Omental fat pad (tissue), 4 donors: Measurements from ENCODE around the gene CD33. TPM values are rescaled to one million over a fixed set of nuclear protein-coding genes. Genes with fewer than 3 reads are reported as not detected.
"Not testable (repeated sequence)": the region's sequence is repeated elsewhere in the genome, so short reads cannot be mapped to it uniquely, and the experiment has no call there.

ENCODE experiments used
- ATAC-seq: fragments of 150-250 bp; one replicate; pipeline ENCODE4 v1.9.1; 2016; ENCODE audit warnings: mild to moderate bottlenecking, moderate library complexity; ENCODE audit not compliant: low FRiP score
- DNase-seq: peaks from one replicate; pipeline ENCODE4 v3.0.0-alpha.2; 2019; ENCODE audit warnings: low spot score
- total RNA-seq, 4 donors: library from RNA; depleted of rRNA; stranded (reverse); fragments of >200 nt; gene quantifications; one replicate each; pipeline ENCODE4 v1.1.0, GENCODE V29; 2016
- TF ChIP-seq, protein P1 (sequence below), 3 donors: fragments of 450-650 bp; IDR thresholded peaks; one replicate each; pipeline ENCODE4 v1.5.1; 2016 to 2017; ENCODE audit warnings: antibody characterized with exemption in 3 of 3, mild to moderate bottlenecking in 3 of 3, moderate library complexity in 2 of 3

CD33 gene
- total RNA-seq, result 10 to 100 TPM in 3 of 4 donors, 1 to 10 TPM in 1; 7.1 to 22.3 (median 18.0) TPM

GRCh38 chr19:51224898-51225393 lies at the start of gene CD33:
TSS of gene CD33 (plus strand) at chr19:51225080. CDS start at chr19:51225119, 39 bp downstream.
- DNase-seq, ATAC-seq: not testable (repeated sequence)

DNA sequence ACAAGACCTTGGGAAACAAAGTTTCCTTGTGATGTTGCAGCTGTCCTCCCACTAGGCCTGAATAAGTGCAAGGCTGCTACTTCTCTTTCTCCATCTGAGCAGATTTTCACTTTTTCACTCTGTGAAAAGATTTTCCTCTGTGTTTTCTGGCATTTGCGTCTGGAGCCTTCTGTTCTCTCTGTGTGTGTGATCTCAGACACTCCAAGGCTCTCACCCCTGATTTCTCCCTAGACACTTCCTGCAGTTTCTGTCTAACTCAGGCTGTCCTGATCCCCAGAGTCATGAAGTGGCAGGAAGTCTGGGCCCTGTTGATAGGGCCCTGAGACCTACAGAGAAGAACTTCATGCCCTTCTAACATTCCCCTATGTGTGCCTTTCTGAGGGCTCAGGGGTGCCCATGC lies 45.6 kb upstream of the CD33 start:
- no peak for DNase-seq
- TF ChIP-seq, protein P1, sequence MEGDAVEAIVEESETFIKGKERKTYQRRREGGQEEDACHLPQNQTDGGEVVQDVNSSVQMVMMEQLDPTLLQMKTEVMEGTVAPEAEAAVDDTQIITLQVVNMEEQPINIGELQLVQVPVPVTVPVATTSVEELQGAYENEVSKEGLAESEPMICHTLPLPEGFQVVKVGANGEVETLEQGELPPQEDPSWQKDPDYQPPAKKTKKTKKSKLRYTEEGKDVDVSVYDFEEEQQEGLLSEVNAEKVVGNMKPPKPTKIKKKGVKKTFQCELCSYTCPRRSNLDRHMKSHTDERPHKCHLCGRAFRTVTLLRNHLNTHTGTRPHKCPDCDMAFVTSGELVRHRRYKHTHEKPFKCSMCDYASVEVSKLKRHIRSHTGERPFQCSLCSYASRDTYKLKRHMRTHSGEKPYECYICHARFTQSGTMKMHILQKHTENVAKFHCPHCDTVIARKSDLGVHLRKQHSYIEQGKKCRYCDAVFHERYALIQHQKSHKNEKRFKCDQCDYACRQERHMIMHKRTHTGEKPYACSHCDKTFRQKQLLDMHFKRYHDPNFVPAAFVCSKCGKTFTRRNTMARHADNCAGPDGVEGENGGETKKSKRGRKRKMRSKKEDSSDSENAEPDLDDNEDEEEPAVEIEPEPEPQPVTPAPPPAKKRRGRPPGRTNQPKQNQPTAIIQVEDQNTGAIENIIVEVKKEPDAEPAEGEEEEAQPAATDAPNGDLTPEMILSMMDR (IDR thresholded peaks at IDR 0.05), result no peak

GRCh38 chr19:51181377-51181912 lies 43.4 kb upstream of the CD33 start:
- no peak for ATAC-seq
- no peak for DNase-seq
- TF ChIP-seq, protein P1 (IDR thresholded peaks at IDR 0.05), result no peak

More for the DNA sequence above, 45.6 kb upstream of the CD33 start:
- no peak for ATAC-seq

DNA sequence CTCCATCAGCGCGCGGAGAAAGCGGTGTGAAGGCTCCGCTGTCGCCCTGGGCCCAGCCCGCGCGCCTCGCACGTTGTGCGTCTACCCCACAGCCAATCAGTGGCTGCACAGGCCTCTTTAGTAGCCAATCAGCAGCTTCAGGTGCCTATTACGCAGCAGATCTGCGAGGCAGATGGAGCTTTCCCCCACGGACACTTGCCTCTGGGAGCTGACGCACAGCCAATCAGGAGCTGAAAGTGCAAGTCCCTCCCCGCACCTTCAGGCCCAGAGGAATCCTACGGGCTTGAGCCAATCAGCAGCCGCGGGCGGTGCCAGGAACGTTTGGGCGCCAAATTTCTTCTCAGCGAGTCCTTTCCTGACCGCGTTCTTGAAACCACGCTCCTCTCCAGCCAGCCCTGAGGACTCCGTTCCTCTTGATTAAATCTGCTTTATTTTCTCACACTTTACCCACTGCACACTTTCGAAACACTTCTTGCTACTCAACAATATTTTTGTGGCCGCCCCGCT lies 42.9 kb upstream of the CD33 start:
- ATAC-seq (no peak), DNase-seq (no peak)
- TF ChIP-seq, protein P1 (IDR thresholded peaks at IDR 0.05), result no peak

- ATAC-seq (no peak), DNase-seq (no peak)
- TF ChIP-seq, protein P1 (IDR thresholded peaks at IDR 0.05), result no peak
These were observed 41.3 kb upstream of the CD33 start for GRCh38 chr19:51183629-51184028.

GRCh38 chr19:51185069-51185867 lies 39.6 kb upstream of the CD33 start:
- ATAC-seq (no peak), DNase-seq (no peak)
- TF ChIP-seq, protein P1 (IDR thresholded peaks at IDR 0.05), result no peak

GRCh38 chr19:51185868-51186215 lies 39.0 kb upstream of the CD33 start:
- TF ChIP-seq, protein P1 (IDR thresholded peaks at IDR 0.05), result no peak
- DNase-seq, result no peak
- no peak for ATAC-seq
